Activated CD8-positive, alpha-beta memory T cell treated with anti-CD3 and anti-CD28 coated beads, Interleukin-2, amount 50 U/mL, for 24 hours (primary cell): ENCODE data around the gene CRABP1.
"Not testable (repeated sequence)": the region's sequence is repeated elsewhere in the genome, so short reads cannot be mapped to it uniquely, and the experiment has no call there.

Experiments used
- DNase-seq: peaks from one replicate; pipeline ENCODE4 v3.0.0-alpha.2; 2020; ENCODE audit errors: extremely low read depth

Gene CRABP1

GRCh38 chr15:78374436-78375393, 34.6 kb downstream of the CRABP1 start:
- no peak for DNase-seq

- not testable (repeated sequence) for DNase-seq
These were observed 40.0 kb downstream of the CRABP1 start for GRCh38 chr15:78380143-78380542.

DNA sequence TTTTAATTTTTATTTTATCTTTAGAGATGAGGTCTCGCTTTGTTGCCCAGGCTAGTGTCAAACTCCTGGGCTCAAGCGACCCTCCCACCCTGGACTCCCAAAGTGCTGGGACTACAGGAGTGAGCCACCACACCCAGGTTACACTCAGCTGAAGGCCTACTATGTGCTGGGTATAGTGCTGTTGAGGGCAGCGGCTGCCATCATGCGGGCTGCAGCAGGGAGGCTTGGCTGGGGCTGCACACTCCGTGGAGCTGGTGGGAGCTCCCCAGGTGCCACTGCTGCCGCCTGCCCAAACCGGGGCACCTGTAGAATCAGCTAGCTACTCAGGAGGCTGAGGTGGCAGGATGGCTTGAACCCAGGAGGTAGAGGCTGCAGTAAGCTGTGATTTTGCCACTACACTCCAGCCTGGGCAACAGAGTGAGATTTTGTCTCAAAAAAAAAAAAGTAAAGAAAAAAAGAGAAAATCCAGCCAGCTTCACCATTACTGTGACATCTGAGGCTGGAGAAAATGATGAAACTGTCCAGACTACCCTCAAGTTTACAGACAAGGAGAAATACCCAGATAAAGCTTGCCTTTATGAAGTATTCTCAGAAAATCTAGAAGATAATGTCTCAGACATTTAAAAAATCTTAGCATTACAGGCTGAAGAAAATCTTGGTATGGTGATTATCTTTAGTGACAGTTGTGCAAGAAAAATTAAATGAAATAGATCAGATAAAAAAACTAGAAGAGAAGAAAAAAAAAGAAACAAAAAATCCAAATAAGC, 42.1 kb downstream of the CRABP1 start:
- DNase-seq = no peak

GRCh38 chr15:78384651-78385050, 44.5 kb downstream of the CRABP1 start:
- no peak for DNase-seq

GRCh38 chr15:78387246-78388037, 47.3 kb downstream of the CRABP1 start:
- DNase-seq = no peak

DNA sequence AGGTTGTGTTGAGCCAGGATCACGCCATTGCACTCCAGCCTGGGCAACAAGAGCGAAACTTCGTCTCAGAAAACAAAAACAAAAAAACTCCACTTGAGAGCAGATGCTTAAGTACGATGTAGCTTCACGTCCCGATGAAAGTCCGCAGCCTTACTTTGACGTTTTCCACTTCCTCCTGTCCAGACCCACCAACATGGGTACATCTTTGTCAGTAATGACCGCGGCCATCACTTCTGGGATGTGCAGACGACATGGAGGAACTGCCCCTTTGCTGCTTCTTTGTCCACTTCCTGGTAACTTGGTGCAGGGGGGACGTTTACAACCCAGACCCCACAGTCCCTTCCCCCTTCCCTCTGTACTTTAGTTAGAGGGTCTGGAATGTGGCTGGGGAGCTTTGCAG, 48.7 kb downstream of the CRABP1 start:
- no peak for DNase-seq

GRCh38 chr15:78389322-78389721, 49.2 kb downstream of the CRABP1 start:
- no peak for DNase-seq

DNA sequence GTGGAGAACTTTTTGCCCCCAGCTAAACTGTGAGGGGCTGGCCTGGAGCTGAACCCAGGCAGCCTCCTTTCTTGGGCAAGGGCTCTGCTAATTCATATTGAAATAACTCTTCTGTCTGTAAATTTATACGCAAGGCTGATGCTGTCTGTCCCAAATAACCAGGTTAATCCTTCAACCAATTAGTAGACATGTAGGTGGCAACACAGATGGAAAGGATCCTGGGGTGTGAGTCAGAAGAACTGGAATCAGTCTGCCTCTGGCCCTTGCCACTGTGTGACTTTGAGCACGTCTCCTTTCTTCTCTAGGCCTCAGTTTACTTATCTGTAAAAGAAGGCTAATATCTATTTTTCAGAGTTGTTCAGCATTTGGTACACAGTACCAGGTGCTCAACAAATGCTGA, 49.6 kb downstream of the CRABP1 start:
- DNase-seq = no peak

DNA sequence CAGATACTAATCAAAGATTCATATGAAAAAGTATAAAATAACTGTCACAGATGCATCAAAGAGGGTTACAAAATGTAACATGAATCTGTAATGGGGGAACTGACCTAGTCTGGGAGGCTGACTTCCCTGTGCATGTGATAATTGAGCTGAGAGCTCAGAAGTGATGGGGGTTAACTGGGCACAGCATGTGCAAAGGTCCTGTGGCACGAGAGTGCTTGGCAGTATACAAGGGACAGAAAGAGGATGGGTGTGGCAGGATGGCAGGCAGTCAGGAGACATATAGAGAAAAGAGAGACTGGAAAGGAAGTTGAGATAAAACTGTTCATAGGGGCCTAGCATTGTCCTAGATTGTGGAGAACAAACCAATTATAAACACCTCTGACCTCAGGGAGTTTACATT, 50.1 kb downstream of the CRABP1 start:
- no peak for DNase-seq

- DNase-seq = no peak
These were observed 50.7 kb downstream of the CRABP1 start for GRCh38 chr15:78390826-78391225.

GRCh38 chr15:78391781-78392180, 51.6 kb downstream of the CRABP1 start:
- no peak for DNase-seq

DNA sequence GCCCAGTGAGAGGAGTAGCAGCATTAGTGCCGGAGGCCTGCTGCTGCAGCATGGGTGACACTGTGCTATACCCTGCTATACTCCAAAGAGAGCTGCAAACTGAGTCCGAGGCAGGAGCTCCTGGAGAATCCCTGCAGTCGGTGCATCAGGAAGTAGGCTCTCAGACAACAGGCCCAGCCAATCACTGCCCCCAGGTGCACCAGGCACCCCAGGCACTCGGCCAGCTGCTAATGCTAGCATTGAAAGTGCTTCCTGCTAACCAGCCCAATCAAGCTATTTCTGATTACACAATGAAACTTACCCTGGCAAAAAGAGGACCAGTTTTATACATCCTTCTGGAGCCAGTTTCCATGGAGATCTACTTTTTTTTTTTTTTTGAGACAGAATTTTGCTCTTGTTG, 52.3 kb downstream of the CRABP1 start:
- DNase-seq = no peak

DNA sequence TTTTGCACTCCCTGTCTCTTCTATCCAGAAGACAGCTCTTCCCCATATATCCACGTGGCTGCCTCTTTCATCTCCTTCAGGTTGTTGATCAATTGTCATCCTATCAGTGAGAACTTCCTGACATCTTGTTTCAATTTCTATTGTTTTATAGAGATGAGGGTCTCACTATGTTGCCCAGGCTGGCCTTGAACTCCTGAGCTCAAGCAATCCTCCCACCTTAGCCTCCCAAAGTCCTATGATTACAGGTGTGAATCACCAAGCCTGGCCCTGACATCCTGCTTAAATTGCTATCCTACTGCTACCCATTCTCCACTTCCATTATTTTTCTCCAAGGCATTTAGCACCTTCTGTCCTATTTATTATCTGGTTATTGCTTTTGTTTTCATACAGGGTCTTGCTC, 53.0 kb downstream of the CRABP1 start:
- no peak for DNase-seq

GRCh38 chr15:78394026-78394425, 53.9 kb downstream of the CRABP1 start:
- no peak for DNase-seq

DNA sequence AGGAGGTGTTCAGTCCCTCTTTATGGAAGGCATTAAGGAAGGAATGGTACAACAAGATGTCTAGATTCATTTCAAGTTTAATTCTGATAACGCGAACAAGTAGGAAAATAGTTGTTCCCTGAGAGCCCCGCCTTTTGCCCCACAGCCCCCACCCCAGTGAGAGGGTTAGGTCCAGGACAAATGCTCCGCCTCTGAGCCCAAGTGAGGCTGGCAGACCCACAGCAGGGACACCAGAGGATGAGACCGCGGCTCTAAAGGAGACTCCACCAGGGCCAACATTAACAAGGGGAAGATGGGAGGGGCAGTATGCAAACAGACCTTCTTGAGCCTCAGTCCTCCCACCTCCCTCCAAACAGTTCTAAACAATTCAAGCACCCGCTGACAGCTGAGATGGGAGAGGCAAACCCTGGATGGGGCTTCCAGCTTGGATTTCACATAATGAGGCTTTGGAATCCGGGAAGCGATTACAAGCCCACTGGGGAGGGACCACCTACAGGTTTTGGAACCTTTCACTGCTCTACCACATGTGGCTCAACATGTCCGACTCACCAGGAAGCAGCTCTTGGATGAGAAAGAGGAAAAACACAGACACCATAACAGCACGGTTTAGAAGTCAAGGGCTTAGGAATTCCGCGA, 54.9 kb downstream of the CRABP1 start:
- no peak for DNase-seq

GRCh38 chr15:78396186-78396814, 56.1 kb downstream of the CRABP1 start:
- DNase-seq = no peak

DNA sequence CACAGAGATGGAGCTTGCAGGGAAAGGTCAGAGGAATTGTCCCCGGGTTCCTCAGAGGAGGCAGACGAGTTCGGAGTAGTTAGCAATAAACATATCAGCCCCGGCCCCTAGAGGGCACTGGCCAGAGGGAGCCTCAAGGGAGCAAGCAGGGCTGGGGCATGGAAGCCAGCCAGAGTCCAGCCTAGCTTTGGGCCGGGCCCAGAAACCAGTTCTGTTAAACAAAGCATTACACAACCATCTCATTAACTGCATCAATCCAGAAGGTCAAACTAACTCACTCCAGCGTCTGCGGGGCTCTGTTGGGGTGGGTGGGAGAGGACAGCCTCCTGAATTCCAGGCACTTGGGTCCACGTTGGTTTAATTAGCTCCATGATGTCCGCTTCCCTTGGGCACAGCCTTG, 56.8 kb downstream of the CRABP1 start:
- DNase-seq = no peak

- no peak for DNase-seq
These were observed 57.2 kb downstream of the CRABP1 start for GRCh38 chr15:78397382-78397781.
